Suprapubic skin (tissue), 4 donors: ENCODE results near the gene ZNF823.

Experiments used
- CTCF ChIP-seq, 2 donors: fragments of 200-600 bp in 1 of 2; fragments of 450-650 bp in 1 of 2; sonication (generic) in 1 of 2; IDR thresholded peaks; one replicate each; pipeline ENCODE4 v1.5.1; 2016 to 2019; ENCODE audit warnings: antibody characterized with exemption in 2 of 2, mild to moderate bottlenecking in 1 of 2, moderate library complexity in 1 of 2
- EP300 ChIP-seq: sonication (generic); formaldehyde crosslinking; IDR thresholded peaks from one replicate; pipeline ENCODE4 v1.6.1; 2017; ENCODE audit warnings: antibody characterized with exemption
- POLR2A ChIP-seq, 2 donors: fragments of 450-650 bp; IDR thresholded peaks; one replicate each; pipeline ENCODE4 v1.6.1; 2017; ENCODE audit warnings: antibody characterized with exemption in 2 of 2, mild to moderate bottlenecking in 2 of 2, moderate library complexity in 2 of 2
- POLR2AphosphoS5 ChIP-seq, 3 donors: sonication (generic); formaldehyde crosslinking; IDR thresholded peaks; one replicate each; pipeline ENCODE4 v1.6.1; 2017; ENCODE audit warnings: antibody characterized with exemption in 3 of 3

- TF ChIP-seq POLR2A (IDR thresholded peaks at IDR 0.05) (no peak), POLR2AphosphoS5 (IDR thresholded peaks at IDR 0.05) (no peak), CTCF (IDR thresholded peaks at IDR 0.05) (no peak), EP300 (no peak)
Measured at GRCh38 chr19:11756965-11757364, 18.2 kb upstream of the ZNF823 start.
